ENCODE data around the gene TENM3.

GRCh38 chr4:182724414-182724813, 481.2 kb downstream of the TENM3 start:
- TF ChIP-seq CTCF (IDR thresholded peaks at IDR 0.05; ENCODE audit: insufficient read depth, low read length, poor library complexity, severe bottlenecking) = no peak
- TF ChIP-seq EZH2phosphoT487 (conservative IDR thresholded peaks at IDR 0.05; ENCODE audit: low read length) = no peak
